ENCODE measurements around the gene LYAR.

The LYAR gene

GRCh38 chr4:4316150-4316495 lies 26.2 kb upstream of the LYAR start:
- DNase-seq (ENCODE audit: low read depth, low spot score), result no peak

- no peak for DNase-seq (ENCODE audit: low read depth, low spot score)
Observed at GRCh38 chr4:4315461-4316149, 25.7 kb upstream of the LYAR start.

GRCh38 chr4:4311193-4311592 lies 21.2 kb upstream of the LYAR start:
- no peak for DNase-seq (ENCODE audit: low read depth, low spot score)

GRCh38 chr4:4308800-4309441 lies 19.0 kb upstream of the LYAR start:
- DNase-seq (ENCODE audit: low read depth, low spot score), result no peak

GRCh38 chr4:4306920-4307319 lies 17.0 kb upstream of the LYAR start:
- no peak for DNase-seq (ENCODE audit: low read depth, low spot score)

- DNase-seq (ENCODE audit: low read depth, low spot score), result no peak
Observed at GRCh38 chr4:4302416-4302815, 12.5 kb upstream of the LYAR start.

- no peak for DNase-seq (ENCODE audit: low read depth, low spot score)
Observed at GRCh38 chr4:4302001-4302400, 12.0 kb upstream of the LYAR start.

- DNase-seq (ENCODE audit: low read depth, low spot score), result no peak
Observed at GRCh38 chr4:4299006-4299405, 9.1 kb upstream of the LYAR start.

GRCh38 chr4:4296283-4296846 lies 6.4 kb upstream of the LYAR start:
- DNase-seq (ENCODE audit: low read depth, low spot score), result no peak

GRCh38 chr4:4293279-4293678 lies 3.3 kb upstream of the LYAR start:
- DNase-seq (ENCODE audit: low read depth, low spot score), result no peak

GRCh38 chr4:4289597-4289940 lies 385 bp downstream of the LYAR start:
- no peak for DNase-seq (ENCODE audit: low read depth, low spot score)

GRCh38 chr4:4289055-4289454 lies 899 bp downstream of the LYAR start:
- DNase-seq (ENCODE audit: low read depth, low spot score), result no peak

GRCh38 chr4:4288098-4288497 lies 1.9 kb downstream of the LYAR start:
- no peak for DNase-seq (ENCODE audit: low read depth, low spot score)

GRCh38 chr4:4284827-4285618 lies 4.9 kb downstream of the LYAR start:
- no peak for DNase-seq (ENCODE audit: low read depth, low spot score)

GRCh38 chr4:4281787-4282186 lies 8.2 kb downstream of the LYAR start:
- DNase-seq (ENCODE audit: low read depth, low spot score), result no peak

- no peak for DNase-seq (ENCODE audit: low read depth, low spot score)
Observed at GRCh38 chr4:4277531-4277930, 12.4 kb downstream of the LYAR start.

GRCh38 chr4:4274226-4274625 lies 15.7 kb downstream of the LYAR start:
- DNase-seq (ENCODE audit: low read depth, low spot score), result no peak

GRCh38 chr4:4271912-4272311 lies 18.0 kb downstream of the LYAR start:
- no peak for DNase-seq (ENCODE audit: low read depth, low spot score)

- DNase-seq (ENCODE audit: low read depth, low spot score), result no peak
Observed at GRCh38 chr4:4270529-4270928, 19.4 kb downstream of the LYAR start.

- DNase-seq (ENCODE audit: low read depth, low spot score), result no peak
Observed at GRCh38 chr4:4269856-4270255, 20.1 kb downstream of the LYAR start.

GRCh38 chr4:4269331-4269731 lies 20.6 kb downstream of the LYAR start:
- DNase-seq (ENCODE audit: low read depth, low spot score), result no peak

- no peak for DNase-seq (ENCODE audit: low read depth, low spot score)
Observed at GRCh38 chr4:4268776-4269175, 21.2 kb downstream of the LYAR start.

- DNase-seq (ENCODE audit: low read depth, low spot score), result no peak
Observed at GRCh38 chr4:4267981-4268380, 22.0 kb downstream of the LYAR start.

Measured in brain pericyte (primary cell).